HG02981 (cell line): ENCODE measurements around the gene ATP6V1C2.
"Not testable (repeated sequence)": the region's sequence is repeated elsewhere in the genome, so short reads cannot be mapped to it uniquely, and the experiment has no call there.

Experiments
- ATAC-seq: cut with Tn5 transposase; IDR thresholded peaks from one replicate; pipeline ENCODE4 v1.9.1; 2021; ENCODE audit warnings: mild to moderate bottlenecking, moderate library complexity; ENCODE audit not compliant: unreplicated experiment

Gene ATP6V1C2

GRCh38 chr2:10811517-10811916 lies 90.1 kb downstream of the ATP6V1C2 start:
- no peak for ATAC-seq

DNA sequence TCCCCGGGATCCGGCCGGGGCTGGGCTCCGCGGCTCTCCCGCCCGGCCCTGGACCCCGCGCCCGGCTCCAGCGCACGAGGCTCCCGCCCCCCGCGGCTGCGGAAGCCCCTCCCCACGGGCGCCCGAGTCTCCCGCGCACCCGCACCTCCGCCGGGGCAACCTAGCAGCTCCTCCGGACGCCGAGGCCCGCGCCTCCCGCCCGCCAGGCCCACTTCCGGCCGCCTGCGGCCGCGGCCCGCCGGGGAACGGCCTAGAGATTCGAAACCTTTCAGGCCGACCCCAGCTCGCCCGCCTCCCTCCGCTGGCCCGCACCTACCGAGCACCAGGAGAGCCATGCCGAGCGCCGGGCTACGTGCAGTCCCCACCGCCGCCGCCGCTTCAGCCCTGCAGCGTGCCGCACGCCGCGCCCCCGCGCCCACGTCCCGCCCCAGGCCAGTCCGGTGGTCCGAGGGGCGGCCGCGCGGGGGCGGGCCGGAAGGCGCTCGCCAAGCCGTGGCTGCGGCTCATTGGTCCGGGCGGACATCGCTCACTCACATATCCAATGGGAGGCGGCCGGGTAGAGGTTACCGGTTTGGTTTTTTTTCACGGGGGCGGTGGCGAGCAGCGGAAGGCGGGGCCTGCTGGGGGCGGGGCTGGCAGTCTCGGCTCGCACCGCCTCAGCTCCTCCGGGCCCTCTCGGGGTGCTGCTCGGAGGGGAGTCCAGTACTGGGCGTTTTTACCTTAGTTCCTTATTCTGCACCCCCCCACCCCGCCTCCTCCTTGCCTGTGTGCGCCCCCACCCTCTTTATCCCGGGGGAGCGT lies 91.1 kb downstream of the ATP6V1C2 start, which contains the start of gene PDIA6:
TSS of gene PDIA6 (minus strand) at position 424 of the 801 bp plus-strand sequence. CDS start at position 335, 89 bp downstream.
- peak; percentile 90 for ATAC-seq

DNA sequence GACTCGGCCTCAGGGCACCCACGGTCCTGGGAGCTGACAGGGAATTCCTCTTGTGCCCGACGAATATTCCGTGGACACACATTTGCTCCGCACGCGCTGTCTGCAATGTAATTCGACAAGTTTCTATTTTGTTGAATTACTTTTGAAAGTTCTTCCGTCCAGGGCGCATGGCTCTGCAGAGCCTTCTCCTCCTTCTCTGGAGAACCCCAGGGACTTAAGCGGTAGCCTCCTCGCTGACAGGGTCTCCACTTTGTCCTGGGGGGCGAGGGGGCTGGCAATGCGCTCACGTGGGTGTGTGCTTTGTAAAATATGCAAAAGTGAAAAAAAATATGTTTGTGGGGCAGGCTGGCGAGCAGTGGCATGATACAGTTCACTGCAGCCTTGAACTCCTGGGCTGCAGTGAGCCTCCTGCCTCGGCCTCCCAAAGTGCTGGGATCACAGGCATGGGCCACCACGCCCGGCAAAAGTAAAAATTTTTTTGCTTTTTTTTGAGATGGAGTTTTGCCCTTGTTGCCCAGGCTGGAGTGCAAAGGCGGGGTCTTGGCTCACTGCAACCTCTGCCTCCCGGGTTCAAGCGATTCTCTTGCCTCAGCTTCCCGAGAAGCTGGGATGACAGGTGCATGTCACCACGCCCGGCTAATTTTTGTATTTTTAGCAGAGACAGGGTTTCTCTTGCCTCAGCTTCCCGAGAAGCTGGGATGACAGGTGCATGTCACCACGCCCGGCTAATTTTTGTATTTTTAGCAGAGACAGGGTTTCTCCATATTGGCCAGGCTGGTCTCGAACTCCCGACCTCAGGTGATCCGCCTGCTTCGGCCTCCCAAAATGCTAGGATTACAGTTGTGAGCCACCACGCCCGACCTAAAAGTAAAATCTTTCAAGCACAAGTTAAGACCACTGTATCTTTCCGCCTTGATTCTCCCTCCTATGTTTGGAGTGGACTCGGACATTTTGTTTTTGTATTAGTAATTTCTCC lies 92.0 kb downstream of the ATP6V1C2 start:
- not testable (repeated sequence) for ATAC-seq

DNA sequence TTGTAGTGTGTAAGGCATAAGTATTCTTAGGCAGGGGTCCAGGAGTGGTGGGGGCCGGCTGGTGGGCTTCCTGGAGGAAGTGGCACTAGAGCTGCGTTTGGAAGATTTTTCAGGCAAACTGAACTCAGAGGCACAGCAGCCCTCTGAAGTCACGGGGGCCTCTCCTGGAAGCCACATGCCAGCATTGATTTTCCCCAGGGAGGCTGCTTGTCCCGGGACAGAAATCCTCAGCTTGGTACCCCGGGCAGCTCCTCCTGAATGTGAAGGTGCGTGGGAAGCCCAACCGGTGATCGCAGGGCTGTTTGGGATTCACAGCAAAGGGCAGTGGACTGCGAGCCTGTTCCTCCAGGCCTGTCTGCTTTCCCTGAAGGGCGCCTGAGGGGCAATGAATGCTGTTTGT lies 92.7 kb downstream of the ATP6V1C2 start:
- no peak for ATAC-seq

- no peak for ATAC-seq
Observed at GRCh38 chr2:10814571-10815331, 93.3 kb downstream of the ATP6V1C2 start.

- no peak for ATAC-seq
Observed at GRCh38 chr2:10817413-10817812, 96.0 kb downstream of the ATP6V1C2 start.

DNA sequence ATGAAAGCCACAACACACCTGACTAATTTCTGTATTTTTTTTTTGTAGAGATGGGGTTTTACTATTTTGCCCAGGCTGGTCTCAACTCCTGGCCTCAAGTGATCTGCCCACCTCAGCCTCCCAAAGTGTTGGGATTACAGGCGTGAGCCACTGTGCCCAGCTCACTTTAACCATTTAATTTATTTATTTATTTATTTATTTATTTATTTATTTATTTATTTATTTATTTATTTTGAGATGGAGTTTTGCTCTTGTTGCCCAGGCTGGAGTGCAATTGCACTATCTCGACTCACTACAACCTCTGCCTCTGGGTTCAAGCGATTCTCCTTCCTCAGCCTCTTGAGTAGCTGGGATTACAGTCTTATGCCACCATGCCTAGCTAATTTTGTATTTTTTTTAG lies 96.9 kb downstream of the ATP6V1C2 start:
- ATAC-seq, result not testable (repeated sequence)

- ATAC-seq, result no peak
Observed at GRCh38 chr2:10818984-10819383, 97.6 kb downstream of the ATP6V1C2 start.

GRCh38 chr2:10819714-10820314 lies 98.4 kb downstream of the ATP6V1C2 start:
- ATAC-seq, result no peak

DNA sequence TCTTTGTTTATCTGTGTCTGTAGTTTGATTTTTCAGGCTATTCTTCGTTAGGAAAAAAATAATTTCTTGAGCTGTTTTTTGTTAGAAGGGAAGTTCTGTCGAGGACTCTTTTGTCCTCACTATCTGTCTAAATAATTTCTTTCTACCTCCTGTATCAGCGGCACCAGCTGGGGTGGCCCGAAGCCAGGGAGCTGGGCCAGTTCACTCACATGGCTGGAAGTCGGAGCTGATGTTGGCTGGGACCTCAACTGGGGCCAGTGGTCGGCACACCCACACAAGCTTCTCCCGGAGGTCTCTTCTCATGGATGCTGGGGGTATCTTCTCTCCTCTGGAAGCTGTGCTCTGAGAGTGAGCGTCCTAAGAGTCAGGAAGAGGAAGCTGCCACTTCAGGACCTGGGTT lies 99.1 kb downstream of the ATP6V1C2 start:
- ATAC-seq, result no peak

DNA sequence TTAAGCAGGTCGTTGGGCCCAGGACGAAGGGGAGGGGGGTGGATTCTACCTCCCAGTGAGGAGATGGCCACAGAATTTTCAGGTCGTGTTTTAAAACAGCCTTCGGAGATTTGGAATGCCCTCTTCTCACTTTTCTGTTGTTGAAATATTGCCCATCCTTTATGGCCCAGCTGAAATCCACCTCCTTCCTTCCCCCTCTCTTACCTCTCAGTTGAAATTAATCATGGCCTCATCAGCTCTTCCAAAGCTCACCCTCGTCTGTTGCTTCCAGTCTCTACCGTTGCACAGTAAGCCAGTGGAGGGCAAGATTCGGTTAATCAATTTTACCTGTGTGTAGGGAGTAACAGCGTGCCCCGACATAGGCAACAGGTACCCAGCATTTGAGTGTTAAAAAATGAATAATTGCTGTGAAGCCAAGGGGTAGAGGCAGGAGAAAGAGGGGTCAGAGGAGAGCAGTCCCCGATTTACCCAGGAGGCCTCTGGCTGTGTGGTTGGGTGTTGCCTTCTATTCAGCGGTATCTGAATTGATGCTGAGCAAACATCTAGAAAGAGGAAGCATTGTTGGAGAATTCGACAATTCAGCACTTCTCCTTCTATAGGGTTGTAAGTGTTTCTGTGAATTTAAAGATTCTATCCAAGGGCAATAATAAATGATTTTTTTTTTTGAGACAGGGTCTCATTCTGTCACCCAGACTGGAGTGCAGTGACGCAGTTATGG lies 99.7 kb downstream of the ATP6V1C2 start:
- no peak for ATAC-seq

- no peak for ATAC-seq
Observed at GRCh38 chr2:10824191-10824590, 102.8 kb downstream of the ATP6V1C2 start.

DNA sequence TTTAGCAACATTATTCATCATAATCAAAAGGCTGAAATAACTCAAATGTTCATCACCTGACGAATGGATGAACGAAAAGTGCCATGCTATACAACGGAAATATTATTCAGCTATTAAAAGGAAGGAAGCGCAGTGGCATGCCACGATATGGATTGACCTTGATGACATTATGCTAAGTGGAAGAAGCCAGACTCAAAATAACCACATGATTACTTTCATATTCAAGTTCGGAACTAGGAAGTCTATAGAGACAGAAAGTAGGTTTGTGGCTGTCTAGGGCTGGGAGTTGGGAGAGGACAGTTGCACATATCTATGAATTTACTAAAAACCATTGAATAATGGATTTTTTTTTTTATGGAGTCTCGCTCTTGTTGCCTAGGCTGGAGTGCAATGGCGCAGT lies 104.6 kb downstream of the ATP6V1C2 start:
- ATAC-seq, result no peak

DNA sequence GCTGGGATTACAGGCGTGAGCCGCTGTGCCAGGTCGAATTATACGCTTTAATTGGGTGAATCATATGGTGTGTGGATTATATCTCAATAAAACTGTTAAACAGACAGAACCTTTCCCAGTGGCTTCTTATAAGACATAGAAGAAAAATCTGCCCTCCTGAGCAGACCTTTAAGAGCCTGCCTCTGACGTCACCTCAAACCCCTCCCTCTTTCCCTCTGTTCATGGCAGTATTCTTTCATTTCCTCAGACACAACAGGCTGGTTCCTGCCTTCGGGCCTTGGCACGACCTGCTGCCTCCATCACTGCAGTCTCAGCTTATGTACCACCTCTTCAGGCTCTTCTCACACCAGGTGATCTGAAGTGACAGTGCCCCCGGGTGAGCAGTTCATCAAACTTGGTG lies 105.2 kb downstream of the ATP6V1C2 start:
- ATAC-seq, result no peak

GRCh38 chr2:10828346-10828745 lies 106.9 kb downstream of the ATP6V1C2 start:
- ATAC-seq, result no peak

- no peak for ATAC-seq
Observed at GRCh38 chr2:10829299-10829698, 107.9 kb downstream of the ATP6V1C2 start.

- ATAC-seq, result no peak
Observed at GRCh38 chr2:10830203-10830602, 108.8 kb downstream of the ATP6V1C2 start.

- ATAC-seq, result no peak
Observed at GRCh38 chr2:10830641-10831399, 109.4 kb downstream of the ATP6V1C2 start.

GRCh38 chr2:10831400-10831985 lies 110.1 kb downstream of the ATP6V1C2 start:
- ATAC-seq, result no peak
